ENCODE data around the gene RSPH1. TPM values are rescaled to one million over a fixed set of nuclear protein-coding genes. Genes with fewer than 3 reads are reported as not detected.

RSPH1 gene
- total and polyA plus RNA-seq, 4 donors = 0.09 to 0.17 (median 0.16) TPM; not detected in 1

DNA sequence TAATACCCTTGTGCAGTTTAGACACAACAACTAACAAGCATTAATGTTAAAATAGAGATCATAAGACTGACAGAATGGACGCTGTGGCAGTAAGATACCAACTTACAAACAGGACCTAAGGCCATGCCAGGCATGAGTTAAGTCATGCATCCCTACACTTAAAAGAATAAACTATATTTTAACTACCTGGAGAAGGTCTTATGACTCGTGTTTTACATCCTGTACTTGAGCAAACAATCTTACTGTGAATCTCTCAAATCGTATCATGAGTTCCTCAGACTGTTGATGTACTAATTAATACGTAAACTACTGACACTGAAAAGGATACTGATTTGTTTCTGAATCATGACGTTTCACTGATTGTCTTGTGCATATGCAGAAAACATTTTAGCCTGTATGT, 2.0 kb upstream of the RSPH1 start:
- Histone ChIP-seq H3K4me3 (ENCODE audit: low read depth in 1 of 3, low read length in 3 of 3) (no peak overlapping the region), H3K4me1 (ENCODE audit: control insufficient read depth in 4 of 4, insufficient read depth in 4 of 4, low read length in 3 of 4) (peaks cover 5 to 15% (median 9%) of the 10 kb centered on the region in 4 donors), H3K27ac (ENCODE audit: low read depth in 1 of 2, low read length in 2 of 2) (no peak overlapping the region), H3K9me3 (ENCODE audit: control insufficient read depth in 4 of 4, low read length in 3 of 4) (no peaks in the 10 kb centered on the region), H3K27me3 (ENCODE audit: control insufficient read depth in 4 of 4, insufficient read depth in 4 of 4, low read length in 3 of 4) (no peaks in the 10 kb centered on the region), H3K9ac (ENCODE audit: low read depth in 1 of 2, low read length in 2 of 2) (no peak overlapping the region), H3K36me3 (ENCODE audit: control insufficient read depth in 4 of 4, insufficient read depth in 3 of 4, low read depth in 1 of 4, low read length in 3 of 4) (no peaks in the 10 kb centered on the region)
- TF ChIP-seq, protein P1, sequence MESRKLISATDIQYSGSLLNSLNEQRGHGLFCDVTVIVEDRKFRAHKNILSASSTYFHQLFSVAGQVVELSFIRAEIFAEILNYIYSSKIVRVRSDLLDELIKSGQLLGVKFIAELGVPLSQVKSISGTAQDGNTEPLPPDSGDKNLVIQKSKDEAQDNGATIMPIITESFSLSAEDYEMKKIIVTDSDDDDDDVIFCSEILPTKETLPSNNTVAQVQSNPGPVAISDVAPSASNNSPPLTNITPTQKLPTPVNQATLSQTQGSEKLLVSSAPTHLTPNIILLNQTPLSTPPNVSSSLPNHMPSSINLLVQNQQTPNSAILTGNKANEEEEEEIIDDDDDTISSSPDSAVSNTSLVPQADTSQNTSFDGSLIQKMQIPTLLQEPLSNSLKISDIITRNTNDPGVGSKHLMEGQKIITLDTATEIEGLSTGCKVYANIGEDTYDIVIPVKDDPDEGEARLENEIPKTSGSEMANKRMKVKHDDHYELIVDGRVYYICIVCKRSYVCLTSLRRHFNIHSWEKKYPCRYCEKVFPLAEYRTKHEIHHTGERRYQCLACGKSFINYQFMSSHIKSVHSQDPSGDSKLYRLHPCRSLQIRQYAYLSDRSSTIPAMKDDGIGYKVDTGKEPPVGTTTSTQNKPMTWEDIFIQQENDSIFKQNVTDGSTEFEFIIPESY (IDR thresholded peaks at IDR 0.05) = no peak
- TF ChIP-seq SP1 (IDR thresholded peaks at IDR 0.05) (no peak), JUND (IDR thresholded peaks at IDR 0.05) (no peak), REST (IDR thresholded peaks at IDR 0.05) (no peak), RXRA (IDR thresholded peaks at IDR 0.05) (no peak), RAD21 (IDR thresholded peaks at IDR 0.05) (no peak), GABPA (IDR thresholded peaks at IDR 0.05 in 1 of 2, conservative IDR thresholded peaks at IDR 0.05 in 1 of 2) (no peak), MAX (IDR thresholded peaks at IDR 0.05) (no peak)
- no peak for DNase-seq (ENCODE audit: low spot score)
- WGBS = 84% methylated on average over 5 of the region's 5 CpGs

DNA sequence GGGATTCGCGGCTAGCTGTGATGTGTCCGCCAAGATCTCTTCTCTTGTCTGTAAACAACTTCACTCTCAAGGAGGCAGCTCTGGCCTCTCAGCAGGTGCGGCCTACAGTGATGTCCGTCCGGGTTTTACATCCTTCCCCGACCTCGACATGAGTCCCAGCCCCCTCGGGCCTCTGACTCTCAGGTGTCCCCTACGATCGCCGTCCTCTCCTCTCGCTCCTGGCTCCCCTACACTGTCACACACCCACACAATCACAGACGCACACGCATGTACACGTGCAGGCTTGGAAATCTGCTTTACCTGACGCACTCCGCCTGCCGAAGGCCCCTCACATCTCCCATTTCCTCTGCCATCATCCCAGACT, 797 bp upstream of the RSPH1 start:
- H3K9ac ChIP-seq (ENCODE audit: low read depth in 1 of 2, low read length in 2 of 2) = peak overlapping the region; percentile 20 to 84
- peak overlapping the region; percentile 35 to 48 for H3K27ac ChIP-seq (ENCODE audit: low read depth in 1 of 2, low read length in 2 of 2)
- H3K4me3 ChIP-seq (ENCODE audit: low read depth in 1 of 3, low read length in 3 of 3) = peak overlapping the region; percentile 63 to 78 (median 67)
- no peak for TF ChIP-seq MAX (IDR thresholded peaks at IDR 0.05)
- no peak for TF ChIP-seq REST (IDR thresholded peaks at IDR 0.05)
- TF ChIP-seq RXRA (IDR thresholded peaks at IDR 0.05) = no peak
- TF ChIP-seq FOXA1 (IDR thresholded peaks at IDR 0.05) = no peak
- TF ChIP-seq YY1 (IDR thresholded peaks at IDR 0.05) = no peak
- TF ChIP-seq HNF4G (IDR thresholded peaks at IDR 0.05) = no peak
- no peak for TF ChIP-seq TAF1 (conservative IDR thresholded peaks at IDR 0.05)
- TF ChIP-seq, protein P2, sequence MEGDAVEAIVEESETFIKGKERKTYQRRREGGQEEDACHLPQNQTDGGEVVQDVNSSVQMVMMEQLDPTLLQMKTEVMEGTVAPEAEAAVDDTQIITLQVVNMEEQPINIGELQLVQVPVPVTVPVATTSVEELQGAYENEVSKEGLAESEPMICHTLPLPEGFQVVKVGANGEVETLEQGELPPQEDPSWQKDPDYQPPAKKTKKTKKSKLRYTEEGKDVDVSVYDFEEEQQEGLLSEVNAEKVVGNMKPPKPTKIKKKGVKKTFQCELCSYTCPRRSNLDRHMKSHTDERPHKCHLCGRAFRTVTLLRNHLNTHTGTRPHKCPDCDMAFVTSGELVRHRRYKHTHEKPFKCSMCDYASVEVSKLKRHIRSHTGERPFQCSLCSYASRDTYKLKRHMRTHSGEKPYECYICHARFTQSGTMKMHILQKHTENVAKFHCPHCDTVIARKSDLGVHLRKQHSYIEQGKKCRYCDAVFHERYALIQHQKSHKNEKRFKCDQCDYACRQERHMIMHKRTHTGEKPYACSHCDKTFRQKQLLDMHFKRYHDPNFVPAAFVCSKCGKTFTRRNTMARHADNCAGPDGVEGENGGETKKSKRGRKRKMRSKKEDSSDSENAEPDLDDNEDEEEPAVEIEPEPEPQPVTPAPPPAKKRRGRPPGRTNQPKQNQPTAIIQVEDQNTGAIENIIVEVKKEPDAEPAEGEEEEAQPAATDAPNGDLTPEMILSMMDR (IDR thresholded peaks at IDR 0.05; ENCODE audit: low read depth, low read length, missing input control) = no peak
- no peak for TF ChIP-seq SP1 (IDR thresholded peaks at IDR 0.05)
- TF ChIP-seq ATF3 (IDR thresholded peaks at IDR 0.05) = no peak
- H3K27me3 ChIP-seq (ENCODE audit: control insufficient read depth in 4 of 4, insufficient read depth in 4 of 4, low read length in 3 of 4) = no peaks in the 10 kb centered on the region
- no peaks in the 10 kb centered on the region for H3K36me3 ChIP-seq (ENCODE audit: control insufficient read depth in 4 of 4, insufficient read depth in 3 of 4, low read depth in 1 of 4, low read length in 3 of 4)
- DNase-seq (ENCODE audit: low spot score) = no peak
- no peaks in the 10 kb centered on the region for H3K9me3 ChIP-seq (ENCODE audit: control insufficient read depth in 4 of 4, low read length in 3 of 4)
- H3K4me1 ChIP-seq (ENCODE audit: control insufficient read depth in 4 of 4, insufficient read depth in 4 of 4, low read length in 3 of 4) = peaks cover 5 to 15% (median 9%) of the 10 kb centered on the region in 4 donors
- WGBS = 33% methylated on average over 19 of the region's 19 CpGs
